K562 (cell line): Measurements from ENCODE around the gene LRFN2. TPM values are rescaled to one million over a fixed set of nuclear protein-coding genes. Genes with fewer than 3 reads are reported as not detected.
A peak's percentile ranks its signal among the peaks of the same experiment; 100 is the strongest.

Experiments
- ATAC-seq: fragments of 200-7000 bp; cut with Tn5 transposase; 3 replicates; pipeline ENCODE4 v1.9.1; 2020; ENCODE audit warnings: moderate library complexity
- BruUV-seq: library from RNA; stranded (reverse); fragments of 400-500 nt; replicated peaks from 2 replicates; lab custom pipeline; 2021; lab: Mats Ljungman, UMichigan
- CTCF ChIA-PET: fragments of 300-600 bp; formaldehyde crosslinking; extraction: SDS; loops from one replicate; lab custom pipeline; 2021; ENCODE audit warnings: low intra/inter-chr PET ratio; lab: Yijun Ruan, JAX
- POLR2A ChIA-PET: fragments of 300-600, 350-650 bp; sonication (Branson Sonifier 250); formaldehyde crosslinking; extraction: SDS; loops from one replicate; lab custom pipeline; 2021; ENCODE audit warnings: antibody characterized with exemption, inconsistent platforms; lab: Yijun Ruan, JAX
- DNase-seq, 4 experiments: peaks; one replicate each; pipeline versions ENCODE4 v3.0.0 to v3.0.0-alpha.2; 2011 to 2018; ENCODE audit warnings: low spot score in 3 of 4, mixed read lengths in 3 of 4; ENCODE audit errors: extremely low read depth in 1 of 4
- FAIRE-seq: peaks from 2 replicates; lab custom pipeline; 2011; peaks lifted over from hg19 to GRCh38; lab: Jason Lieb, UNC
- H2AFZ ChIP-seq: 2 replicates; pipeline ENCODE4 v1.6.0; 2011; ENCODE audit warnings: low read depth, low read length, control low read depth, inconsistent platforms
- H3K27ac ChIP-seq: fragments of 200-600 bp; 3 replicates; pipeline ENCODE4 v1.8.0; 2011; ENCODE audit warnings: low read depth, mild to moderate bottlenecking, control low read depth, inconsistent platforms, low read length, moderate library complexity, mixed read lengths; ENCODE audit errors: extremely low read depth
- H3K27me3 ChIP-seq, 2 experiments: fragments of 300-600 bp in 1 of 2; 2 replicates in 1 of 2; 3 replicates in 1 of 2; pipeline versions ENCODE4 v1.6.0 to v1.8.0; 2011; ENCODE audit warnings: inconsistent platforms in 2 of 2, low read length in 2 of 2, mild to moderate bottlenecking in 1 of 2, mixed read lengths in 1 of 2, moderate library complexity in 1 of 2; ENCODE audit not compliant: control insufficient read depth in 2 of 2, insufficient read depth in 2 of 2
- H3K36me3 ChIP-seq: fragments of 300-600 bp; 3 replicates; pipeline ENCODE4 v1.8.0; 2011; ENCODE audit warnings: mild to moderate bottlenecking, low read length, inconsistent platforms; ENCODE audit not compliant: control insufficient read depth, insufficient read depth
- H3K4me1 ChIP-seq, 2 experiments: fragments of 200-600 bp in 1 of 2; replicated peaks in 1 of 2; 2 replicates in 1 of 2; 3 replicates in 1 of 2; pipeline versions ENCODE4 v1.5.1 to v1.8.0; 2011; ENCODE audit warnings: inconsistent platforms in 2 of 2, low read length in 2 of 2, mild to moderate bottlenecking in 1 of 2, mixed read lengths in 1 of 2, moderate library complexity in 1 of 2; ENCODE audit not compliant: control insufficient read depth in 2 of 2, insufficient read depth in 2 of 2
- H3K4me2 ChIP-seq: 2 replicates; pipeline ENCODE4 v1.6.1; 2011; ENCODE audit warnings: low read length, control low read depth, inconsistent platforms, mixed read lengths; ENCODE audit not compliant: insufficient read depth
- H3K4me3 ChIP-seq: fragments of 200-600 bp; sonication (generic), shearing (Covaris generic); 2 replicates; pipeline ENCODE4 v1.5.1; 2016; ENCODE audit warnings: control low read depth, inconsistent platforms
- H3K79me2 ChIP-seq: fragments of 200-600 bp; 3 replicates; pipeline ENCODE4 v1.8.0; 2011; ENCODE audit warnings: low read length, inconsistent platforms; ENCODE audit not compliant: control insufficient read depth, insufficient read depth
- H3K9ac ChIP-seq, 2 experiments: 2 replicates each; pipeline versions ENCODE4 v1.6.0 to v1.6.1; 2011; ENCODE audit warnings: low read depth in 2 of 2, low read length in 2 of 2, control low read depth in 1 of 2, inconsistent platforms in 1 of 2, mild to moderate bottlenecking in 1 of 2, mixed read lengths in 1 of 2; ENCODE audit not compliant: insufficient read depth in 1 of 2
- H3K9me1 ChIP-seq: one replicate; pipeline ENCODE4 v1.6.0; 2011; ENCODE audit warnings: inconsistent platforms, mild to moderate bottlenecking, low read length, moderate library complexity; ENCODE audit not compliant: control insufficient read depth, insufficient read depth
- H3K9me3 ChIP-seq: replicated peaks from 2 replicates; pipeline ENCODE4 v1.5.1; 2011; ENCODE audit warnings: low read depth, low read length, inconsistent platforms; ENCODE audit not compliant: control insufficient read depth, insufficient read depth
- H4K20me1 ChIP-seq: replicated peaks from 2 replicates; pipeline ENCODE4 v1.6.1; 2011; ENCODE audit warnings: low read length, inconsistent platforms, mixed read lengths; ENCODE audit not compliant: control insufficient read depth, insufficient read depth
- HNRNPLL ChIP-seq: fragments of 200-400 bp; formaldehyde crosslinking; IDR thresholded peaks from 2 replicates; pipeline ENCODE4 v1.6.1; 2017; ENCODE audit warnings: low read length, low read depth, mild to moderate bottlenecking; ENCODE audit not compliant: poor library complexity, severe bottlenecking
- ZNF12 ChIP-seq: sonication (generic); formaldehyde crosslinking; IDR thresholded peaks from 2 replicates; pipeline ENCODE4 v1.4.0; 2020; ENCODE audit warnings: mild to moderate bottlenecking, missing genetic modification reagents
- WGBS: fragments of 100-300 bp; shearing (Covaris generic); methylation state at CpG from one replicate; pipeline ENCODE4 v1.1.6; 2016; ENCODE audit warnings: low coverage, mixed read lengths; ENCODE audit not compliant: insufficient coverage; ENCODE audit errors: missing lambda C conversion rate; 5-methylcytosine and 5-hydroxymethylcytosine counted together
- in situ Hi-C: fragments of 300-500 bp; cut with MboI; formaldehyde crosslinking; loops from 4 replicates; pipeline ENCODE4 v1.15.0; 2018; ENCODE audit warnings: inconsistent platforms, mixed read lengths
- intact Hi-C: fragments of 100-400 bp; cut with micrococcal nuclease; formaldehyde crosslinking; loops from 2 replicates; pipeline ENCODE4 v1.14.2; 2022
- polyA plus RNA-seq, 8 experiments: library from polyadenylated mRNA; depleted of rRNA in 4 of 8; stranded (reverse) in 5 of 8; unstranded in 3 of 8; fragments of >200 nt; fragmentation: Nextera tagmentation in 2 of 8; fragmentation: Illumina TruSeq in 1 of 8; extraction: Ambion mirVana in 2 of 8; extraction: Trizol in 1 of 8; gene quantifications; 2 replicates each; pipeline versions ENCODE4 v1.2.1 to v1.2.3, GENCODE V29; 2011 to 2014; ENCODE audit warnings: inconsistent platforms in 1 of 8, missing spikeins in 1 of 8
- total RNA-seq, 7 experiments: library from RNA; depleted of rRNA in 6 of 7; stranded (reverse); fragments of >200 nt in 6 of 7; fragmentation: Illumina TruSeq in 2 of 7; extraction: Trizol in 2 of 7; gene quantifications; 2 replicates each; pipeline versions ENCODE4 v1.2.1 to v1.2.3, GENCODE V29; 2011 to 2021; ENCODE audit warnings: low replicate concordance in 1 of 7
- TF ChIP-seq, protein P1 (sequence below): fragments of 450-650 bp; IDR thresholded peaks from 2 replicates; pipeline ENCODE4 v1.6.1; 2018; ENCODE audit not compliant: partially characterized antibody

Gene LRFN2
- total and polyA plus RNA-seq, 9 of the 15 experiments (the other 6 are each of a cell fraction or from before 2014, with no cell fraction given), result not detected

DNA sequence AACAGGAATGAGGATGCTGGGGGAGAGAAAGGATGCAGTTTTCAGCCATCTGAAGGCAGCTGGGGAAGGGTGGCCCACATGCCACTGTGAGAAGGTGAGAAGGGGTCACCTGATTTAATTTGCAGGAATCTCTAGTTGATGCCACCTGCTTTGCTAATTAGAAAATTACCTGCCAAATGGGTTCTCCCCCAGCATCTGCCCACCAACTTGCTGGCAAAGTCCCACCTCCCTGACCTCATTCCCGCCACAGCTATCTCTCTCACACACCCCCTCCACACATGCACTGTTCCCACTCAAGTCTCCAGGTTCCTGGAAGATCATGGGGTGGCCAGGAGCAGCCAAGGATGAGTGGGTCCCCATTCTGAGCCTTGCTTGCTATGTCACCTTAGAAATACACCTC lies 70.7 kb downstream of the LRFN2 start:
- Histone ChIP-seq H3K27ac (no peak overlapping the region), H3K4me3 (no peak overlapping the region), H2AFZ (no peak overlapping the region)
- intact Hi-C loops, result no loop called here
- CTCF ChIA-PET, result no interaction called here
- TF ChIP-seq, protein P1, sequence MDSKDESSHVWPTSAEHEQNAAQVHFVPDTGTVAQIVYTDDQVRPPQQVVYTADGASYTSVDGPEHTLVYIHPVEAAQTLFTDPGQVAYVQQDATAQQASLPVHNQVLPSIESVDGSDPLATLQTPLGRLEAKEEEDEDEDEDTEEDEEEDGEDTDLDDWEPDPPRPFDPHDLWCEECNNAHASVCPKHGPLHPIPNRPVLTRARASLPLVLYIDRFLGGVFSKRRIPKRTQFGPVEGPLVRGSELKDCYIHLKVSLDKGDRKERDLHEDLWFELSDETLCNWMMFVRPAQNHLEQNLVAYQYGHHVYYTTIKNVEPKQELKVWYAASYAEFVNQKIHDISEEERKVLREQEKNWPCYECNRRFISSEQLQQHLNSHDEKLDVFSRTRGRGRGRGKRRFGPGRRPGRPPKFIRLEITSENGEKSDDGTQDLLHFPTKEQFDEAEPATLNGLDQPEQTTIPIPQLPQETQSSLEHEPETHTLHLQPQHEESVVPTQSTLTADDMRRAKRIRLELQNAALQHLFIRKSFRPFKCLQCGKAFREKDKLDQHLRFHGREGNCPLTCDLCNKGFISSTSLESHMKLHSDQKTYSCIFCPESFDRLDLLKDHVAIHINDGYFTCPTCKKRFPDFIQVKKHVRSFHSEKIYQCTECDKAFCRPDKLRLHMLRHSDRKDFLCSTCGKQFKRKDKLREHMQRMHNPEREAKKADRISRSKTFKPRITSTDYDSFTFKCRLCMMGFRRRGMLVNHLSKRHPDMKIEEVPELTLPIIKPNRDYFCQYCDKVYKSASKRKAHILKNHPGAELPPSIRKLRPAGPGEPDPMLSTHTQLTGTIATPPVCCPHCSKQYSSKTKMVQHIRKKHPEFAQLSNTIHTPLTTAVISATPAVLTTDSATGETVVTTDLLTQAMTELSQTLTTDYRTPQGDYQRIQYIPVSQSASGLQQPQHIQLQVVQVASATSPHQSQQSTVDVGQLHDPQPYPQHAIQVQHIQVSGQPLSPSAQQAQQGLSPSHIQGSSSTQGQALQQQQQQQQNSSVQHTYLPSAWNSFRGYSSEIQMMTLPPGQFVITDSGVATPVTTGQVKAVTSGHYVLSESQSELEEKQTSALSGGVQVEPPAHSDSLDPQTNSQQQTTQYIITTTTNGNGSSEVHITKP, result peak; percentile 54
- no peak for TF ChIP-seq HNRNPLL
- no peak for TF ChIP-seq ZNF12 (CRISPR knock-in tag)
- TF ChIP-seq, all 486 proteins: peak for 1
- WGBS, result 0% methylated on average over 1 of the region's 1 CpG
- Histone ChIP-seq H3K9ac (no peak overlapping the region), H3K4me2 (no peak overlapping the region), H3K9me3 (no peaks in the 10 kb centered on the region), H3K36me3 (no peaks in the 10 kb centered on the region), H3K9me1 (no peaks in the 10 kb centered on the region), H3K27me3 (peaks cover 0 to 14% of the 10 kb centered on the region in 2 experiments; a peak in 2 of 5 replicates), H4K20me1 (peaks cover 6% of the 10 kb centered on the region), H3K4me1 (no peaks in the 10 kb centered on the region), H3K79me2 (no peaks in the 10 kb centered on the region)
- POLR2A ChIA-PET, result no interaction called here
- DNase-seq (no peak), ATAC-seq (no peak), FAIRE-seq (no peak)
- no TSS peak for BruUV-seq
- in situ Hi-C loops, result no loop called here
